MG63 (cell line): Measurements from ENCODE around the gene TMEM163. TPM values are rescaled to one million over a fixed set of nuclear protein-coding genes. Genes with fewer than 3 reads are reported as not detected.

Source experiments
- DNase-seq: peaks from one replicate; pipeline ENCODE4 v3.0.0-alpha.2; 2020
- H3K27me3 ChIP-seq: fragments of 250-450 bp; sonication (Bioruptor Pico); 2 replicates; pipeline ENCODE4 v1.5.1; 2020; ENCODE audit warnings: mild to moderate bottlenecking, moderate library complexity
- H3K36me3 ChIP-seq: fragments of 250-450 bp; sonication (Bioruptor Pico); 2 replicates; pipeline ENCODE4 v1.5.1; 2020; ENCODE audit warnings: mild to moderate bottlenecking, moderate library complexity
- H3K4me3 ChIP-seq: fragments of 250-450 bp; sonication (Bioruptor Pico); 2 replicates; pipeline ENCODE4 v1.5.1; 2020; ENCODE audit warnings: mild to moderate bottlenecking, moderate library complexity
- H3K9me3 ChIP-seq: fragments of 250-450 bp; sonication (Bioruptor Pico); 2 replicates; pipeline ENCODE4 v1.5.1; 2020; ENCODE audit warnings: mild to moderate bottlenecking, moderate library complexity
- total RNA-seq: library from RNA; depleted of rRNA; stranded (reverse); fragments of >200 nt; shearing (Covaris generic); gene quantifications from 2 replicates; pipeline ENCODE4 v1.2.3, GENCODE V29; 2014; ENCODE audit warnings: low replicate concordance

Gene TMEM163
- total RNA-seq, 1 experiment from 2014 or later: not detected

GRCh38 chr2:134679745-134680144 lies 39.1 kb downstream of the TMEM163 start:
- no peak for DNase-seq

DNA sequence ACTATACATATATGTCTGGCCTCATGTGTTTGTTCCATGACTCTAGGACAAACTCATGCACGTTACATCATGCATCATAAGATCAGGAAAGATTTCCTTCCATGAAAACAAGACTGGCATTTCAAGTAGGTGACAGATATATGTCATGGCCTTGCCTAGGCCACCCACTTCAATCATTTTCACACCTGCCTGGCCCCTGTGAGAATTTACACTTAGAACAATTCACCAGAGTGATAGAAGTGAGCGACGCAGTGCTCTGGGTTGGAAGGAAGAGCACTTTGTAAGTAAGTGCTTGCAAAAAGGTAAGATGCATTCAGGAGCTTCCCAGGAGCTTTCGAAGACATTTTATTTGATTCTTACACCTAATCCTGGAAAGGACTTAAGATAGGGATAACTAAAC lies 39.5 kb downstream of the TMEM163 start:
- H3K9me3 ChIP-seq: no peaks in the 10 kb centered on the region
- H3K27me3 ChIP-seq: no peaks in the 10 kb centered on the region
- no peaks in the 10 kb centered on the region for H3K36me3 ChIP-seq
- DNase-seq: no peak
- no peak overlapping the region for H3K4me3 ChIP-seq

More at GRCh38 chr2:134679745-134680144, 39.1 kb downstream of the TMEM163 start:
- no peaks in the 10 kb centered on the region for H3K9me3 ChIP-seq
- no peaks in the 10 kb centered on the region for H3K36me3 ChIP-seq
- H3K27me3 ChIP-seq: no peaks in the 10 kb centered on the region
- H3K4me3 ChIP-seq: no peak overlapping the region

DNA sequence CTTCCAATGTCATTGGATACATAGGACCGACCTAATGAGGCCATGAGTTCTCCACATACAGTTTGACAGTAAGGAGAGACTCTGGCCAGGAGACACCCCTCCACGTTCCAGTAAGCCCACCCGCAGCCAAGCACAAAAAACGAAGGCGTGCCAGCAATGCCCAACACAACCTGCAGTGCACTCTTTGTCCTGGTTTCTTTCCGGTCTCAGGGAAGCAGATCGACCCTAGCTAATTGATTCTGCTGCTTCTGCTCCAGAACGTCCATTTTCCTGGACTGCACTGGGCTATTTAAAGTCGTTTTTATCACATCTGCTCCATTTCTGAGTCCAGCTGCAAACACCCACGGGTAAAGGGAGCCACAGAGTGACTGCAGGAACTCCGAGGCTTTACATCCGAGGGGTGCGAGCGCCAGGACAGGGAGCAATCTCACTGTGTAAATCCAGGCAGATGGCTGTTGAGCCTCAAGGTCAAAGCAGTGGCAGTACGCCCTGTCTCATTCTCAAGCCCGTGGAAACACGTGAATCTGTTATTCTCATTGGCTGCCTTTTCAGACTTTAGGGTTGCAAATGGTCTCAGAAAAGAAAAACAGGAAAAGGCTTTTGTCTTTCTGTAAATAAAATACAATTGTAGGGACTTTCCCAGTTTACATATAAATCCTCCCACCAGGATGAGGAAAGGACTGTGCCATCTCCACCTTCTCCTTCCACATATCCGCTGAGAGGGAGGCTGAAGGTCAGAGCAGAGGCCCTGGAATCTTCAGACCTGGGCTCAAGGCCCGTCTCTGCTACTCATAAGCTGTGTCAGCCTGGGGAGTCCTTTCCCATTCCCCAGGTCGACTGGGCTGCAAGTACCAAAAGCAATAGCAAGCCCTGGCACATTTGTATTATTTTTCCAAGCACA lies 40.7 kb downstream of the TMEM163 start:
- H3K9me3 ChIP-seq: no peaks in the 10 kb centered on the region
- no peaks in the 10 kb centered on the region for H3K27me3 ChIP-seq
- H3K4me3 ChIP-seq: no peak overlapping the region
- no peak for DNase-seq
- no peaks in the 10 kb centered on the region for H3K36me3 ChIP-seq

- no peaks in the 10 kb centered on the region for H3K27me3 ChIP-seq
- H3K4me3 ChIP-seq: no peak overlapping the region
- no peak for DNase-seq
- H3K36me3 ChIP-seq: no peaks in the 10 kb centered on the region
- H3K9me3 ChIP-seq: no peaks in the 10 kb centered on the region
Observed at GRCh38 chr2:134676960-134677359, 41.8 kb downstream of the TMEM163 start.

GRCh38 chr2:134675314-134675713 lies 43.5 kb downstream of the TMEM163 start:
- Histone ChIP-seq H3K4me3 (no peak overlapping the region), H3K9me3 (no peaks in the 10 kb centered on the region), H3K27me3 (no peaks in the 10 kb centered on the region), H3K36me3 (no peaks in the 10 kb centered on the region)
- DNase-seq: no peak

DNA sequence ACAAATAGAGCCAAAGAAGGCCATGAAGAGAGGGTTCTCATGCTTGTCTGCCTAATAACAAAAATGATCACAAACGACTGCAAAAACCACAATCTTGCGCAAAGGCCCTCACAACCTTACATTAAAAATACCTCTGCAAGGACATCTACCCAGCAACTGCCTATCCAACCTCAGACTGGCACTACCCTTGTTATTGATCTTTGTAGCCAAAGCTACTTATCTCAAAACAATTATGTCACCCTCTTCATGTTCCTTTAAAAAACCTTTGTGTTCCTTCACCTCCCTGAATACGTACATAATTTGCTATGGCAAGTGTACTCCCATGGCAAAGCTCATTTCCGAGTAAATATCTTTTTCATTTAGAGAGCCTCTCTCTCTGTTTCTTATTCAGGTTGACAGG lies 44.1 kb downstream of the TMEM163 start:
- Histone ChIP-seq H3K27me3 (no peaks in the 10 kb centered on the region), H3K9me3 (no peaks in the 10 kb centered on the region), H3K36me3 (no peaks in the 10 kb centered on the region), H3K4me3 (no peak overlapping the region)
- no peak for DNase-seq

- Histone ChIP-seq H3K9me3 (no peaks in the 10 kb centered on the region), H3K27me3 (no peaks in the 10 kb centered on the region), H3K36me3 (no peaks in the 10 kb centered on the region), H3K4me3 (no peak overlapping the region)
- no peak for DNase-seq
Observed at GRCh38 chr2:134671513-134671912, 47.3 kb downstream of the TMEM163 start.

DNA sequence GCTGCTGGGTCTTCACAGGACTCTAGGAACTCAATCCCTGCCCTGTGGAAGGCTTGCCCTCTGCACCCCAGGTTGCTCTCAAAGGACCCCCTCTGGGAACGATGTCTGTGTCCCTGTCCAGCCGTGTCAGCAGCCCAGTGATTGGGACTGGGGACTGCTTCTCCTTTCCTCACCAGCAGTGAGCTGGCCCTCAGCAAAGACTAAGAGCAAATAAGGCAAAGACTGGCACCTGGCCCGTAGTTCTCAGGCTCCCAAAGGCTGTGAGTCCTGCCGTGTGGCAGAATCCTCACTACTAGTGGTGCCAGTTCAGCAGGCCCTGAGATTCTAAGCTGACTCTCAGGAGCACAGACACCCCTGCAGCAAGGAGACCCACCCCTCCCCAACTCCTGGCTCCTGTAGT lies 47.8 kb downstream of the TMEM163 start:
- DNase-seq: no peak
- H3K36me3 ChIP-seq: no peaks in the 10 kb centered on the region
- H3K4me3 ChIP-seq: no peak overlapping the region
- no peaks in the 10 kb centered on the region for H3K9me3 ChIP-seq
- H3K27me3 ChIP-seq: no peaks in the 10 kb centered on the region

DNA sequence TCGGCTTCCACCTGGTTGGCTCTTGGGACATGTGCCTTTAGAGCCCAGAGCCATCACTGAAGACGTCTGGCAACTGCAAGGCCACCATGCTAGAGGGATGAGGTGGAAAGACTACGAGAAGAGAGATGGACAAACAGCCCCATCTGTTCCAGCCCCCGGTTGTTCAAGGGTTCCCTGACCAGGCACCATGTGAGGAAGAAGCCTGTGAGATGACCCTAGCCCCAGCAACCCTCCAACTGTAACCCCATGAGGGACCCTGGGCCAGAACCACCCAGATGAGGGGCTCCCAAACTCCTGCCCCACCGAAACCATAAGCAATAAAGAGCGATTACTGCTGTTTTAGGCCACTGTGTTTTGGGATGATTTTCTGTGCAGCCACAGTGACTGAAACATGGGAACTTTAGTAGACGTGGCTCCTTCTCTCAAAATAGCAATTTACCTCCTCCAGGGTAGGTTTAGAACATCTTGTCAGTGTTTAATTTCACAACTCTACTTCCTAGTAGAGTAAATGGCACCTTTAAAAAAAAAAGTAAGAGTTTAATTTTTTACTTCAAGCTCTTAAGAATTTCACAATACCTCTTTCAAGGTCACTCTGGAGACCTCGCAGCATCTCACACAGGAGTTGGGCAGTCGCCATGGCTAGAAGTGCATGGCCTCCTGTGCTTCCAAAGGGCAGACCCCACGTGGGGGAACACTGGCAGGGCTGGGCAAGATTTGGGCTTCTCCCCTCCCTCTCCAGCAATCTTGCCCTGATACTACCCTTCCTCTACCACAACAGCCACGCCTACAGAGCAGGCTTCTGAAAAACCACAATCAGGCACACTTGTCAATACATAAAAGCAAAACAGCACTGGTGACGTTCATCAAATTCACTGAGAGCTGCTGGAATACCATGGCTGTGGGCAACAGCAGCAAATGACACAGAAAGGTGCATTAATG lies 48.8 kb downstream of the TMEM163 start:
- H3K36me3 ChIP-seq: no peaks in the 10 kb centered on the region
- no peak overlapping the region for H3K4me3 ChIP-seq
- no peak for DNase-seq
- no peaks in the 10 kb centered on the region for H3K9me3 ChIP-seq
- no peaks in the 10 kb centered on the region for H3K27me3 ChIP-seq

- Histone ChIP-seq H3K36me3 (no peaks in the 10 kb centered on the region), H3K4me3 (no peak overlapping the region), H3K27me3 (no peaks in the 10 kb centered on the region), H3K9me3 (no peaks in the 10 kb centered on the region)
- peak; percentile 43 for DNase-seq
Observed at GRCh38 chr2:134668821-134669220, 50.0 kb downstream of the TMEM163 start.

DNA sequence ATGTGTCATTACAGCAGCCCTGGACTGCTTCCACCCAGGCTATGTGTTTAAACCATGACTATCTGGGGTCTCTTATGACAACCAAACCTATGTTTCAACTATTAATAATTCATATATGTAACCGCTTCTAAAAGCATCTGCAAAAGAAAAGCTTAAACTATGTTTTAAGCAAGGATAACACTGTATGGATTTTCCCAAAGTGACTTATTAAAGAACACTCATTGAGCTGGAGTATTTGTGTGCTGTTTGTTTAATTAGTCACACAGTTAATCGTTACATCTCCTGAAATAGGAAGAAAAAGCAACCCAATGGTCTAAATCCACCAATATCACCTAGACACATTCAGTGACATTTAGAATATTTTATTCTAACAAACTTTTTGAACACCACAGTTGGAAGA lies 51.3 kb downstream of the TMEM163 start:
- Histone ChIP-seq H3K36me3 (no peaks in the 10 kb centered on the region), H3K9me3 (no peaks in the 10 kb centered on the region), H3K4me3 (no peak overlapping the region), H3K27me3 (no peaks in the 10 kb centered on the region)
- DNase-seq: no peak

- H3K27me3 ChIP-seq: no peaks in the 10 kb centered on the region
- H3K36me3 ChIP-seq: no peaks in the 10 kb centered on the region
- DNase-seq: no peak
- no peak overlapping the region for H3K4me3 ChIP-seq
- no peaks in the 10 kb centered on the region for H3K9me3 ChIP-seq
Observed at GRCh38 chr2:134667081-134667480, 51.7 kb downstream of the TMEM163 start.

DNA sequence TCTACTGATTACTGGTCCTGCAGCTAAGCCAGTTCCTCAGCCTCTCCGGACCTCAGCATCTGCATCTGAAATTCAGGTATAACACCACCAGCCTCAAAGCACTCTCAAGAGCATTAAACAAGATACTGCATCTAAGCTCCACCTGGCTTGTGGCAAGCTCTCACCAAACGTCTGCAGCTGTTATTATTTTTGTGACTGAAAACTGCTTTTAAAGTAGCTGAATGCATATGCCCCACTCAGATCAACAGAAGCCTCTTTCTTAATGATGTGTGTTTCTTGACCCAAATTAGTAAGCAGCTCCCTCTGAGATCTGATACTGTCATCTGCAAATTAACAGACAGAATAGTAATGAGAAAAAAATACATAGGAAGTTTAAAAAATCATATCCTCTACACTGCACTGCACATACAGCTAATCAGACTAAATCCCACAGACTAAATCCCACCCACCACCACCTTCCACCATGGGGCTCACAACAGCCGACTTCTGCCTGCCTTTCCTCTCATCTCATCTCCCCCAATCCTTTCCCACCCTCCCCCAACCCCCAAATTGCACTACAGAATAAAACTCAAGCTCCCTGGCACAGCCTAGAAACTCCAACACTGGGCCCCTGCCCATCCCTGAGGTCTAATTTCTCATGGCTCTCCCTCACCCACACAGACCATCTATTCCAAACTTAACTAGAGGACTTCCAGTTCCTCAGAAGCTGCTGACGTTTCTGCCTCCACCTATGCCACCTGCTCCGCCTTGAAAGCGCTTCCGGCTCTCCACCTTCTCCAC lies 52.9 kb downstream of the TMEM163 start:
- no peak overlapping the region for H3K4me3 ChIP-seq
- no peaks in the 10 kb centered on the region for H3K36me3 ChIP-seq
- DNase-seq: no peak
- H3K27me3 ChIP-seq: no peaks in the 10 kb centered on the region
- H3K9me3 ChIP-seq: no peaks in the 10 kb centered on the region

DNA sequence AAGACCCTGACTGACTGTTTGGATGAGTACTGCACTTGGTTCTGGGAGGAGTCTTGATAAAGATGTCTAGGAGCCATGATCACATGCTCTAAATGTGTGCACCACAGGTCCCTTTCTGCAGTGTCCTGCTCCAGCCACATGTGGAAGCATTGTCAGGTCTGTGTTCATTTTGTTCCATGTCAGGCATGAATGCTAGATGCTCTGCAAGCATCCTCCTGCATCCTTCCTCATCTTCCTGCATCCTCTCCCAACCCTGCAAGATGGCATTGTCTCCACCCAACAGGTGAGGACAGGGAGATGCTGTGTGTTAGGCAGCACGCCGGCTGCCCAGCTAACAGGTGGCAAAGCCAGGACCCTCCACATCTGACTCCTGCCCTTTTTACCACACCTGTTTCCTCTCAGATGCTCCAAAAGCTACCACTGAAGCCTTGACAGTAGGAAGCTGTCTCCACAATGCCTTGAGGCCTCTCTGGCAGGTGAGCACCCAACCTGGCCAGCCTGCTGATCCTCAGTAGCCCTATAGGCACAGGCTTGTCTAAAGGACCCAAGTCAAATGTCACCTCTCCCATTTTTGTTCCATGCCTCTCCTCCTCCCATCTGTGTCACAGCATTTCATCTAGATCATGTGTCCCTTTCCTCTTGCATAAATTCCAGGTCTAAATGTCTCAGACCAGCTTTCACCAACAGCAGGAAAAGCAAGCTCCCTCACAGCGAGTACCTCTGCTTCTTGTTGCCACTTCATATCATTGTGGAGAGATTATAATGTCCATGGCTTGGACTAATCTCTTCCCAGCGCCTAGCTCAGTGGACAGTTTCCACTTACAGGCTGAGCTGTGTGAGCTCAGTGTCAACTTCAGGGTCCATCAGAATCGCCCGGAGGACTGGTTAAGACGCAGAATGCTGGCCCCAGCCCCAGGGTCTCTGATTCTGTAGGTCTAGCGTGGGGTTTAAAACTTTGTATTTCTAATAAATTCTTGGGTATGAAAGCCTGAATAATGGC lies 55.0 kb downstream of the TMEM163 start:
- no peaks in the 10 kb centered on the region for H3K27me3 ChIP-seq
- no peaks in the 10 kb centered on the region for H3K36me3 ChIP-seq
- DNase-seq: no peak
- H3K4me3 ChIP-seq: no peak overlapping the region
- no peaks in the 10 kb centered on the region for H3K9me3 ChIP-seq

DNA sequence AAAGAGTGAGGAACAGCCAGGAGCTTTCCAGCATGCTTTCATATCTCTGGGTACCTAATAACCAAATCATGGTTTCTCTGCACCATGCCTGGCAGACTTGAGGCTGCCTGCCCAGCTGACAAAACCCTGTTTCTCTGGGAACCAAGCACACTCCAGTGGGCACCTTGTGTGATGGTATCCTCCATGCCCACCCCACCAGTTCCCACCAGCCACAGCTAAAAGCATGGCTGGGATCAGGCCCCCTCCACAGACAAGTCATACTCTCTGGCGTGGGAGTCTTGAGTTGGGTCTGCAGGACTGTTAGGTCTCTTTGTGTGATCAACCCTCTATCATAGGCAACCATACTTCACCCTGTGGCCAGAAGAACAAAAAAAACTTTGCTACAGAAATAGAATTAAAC lies 56.0 kb downstream of the TMEM163 start:
- Histone ChIP-seq H3K9me3 (no peaks in the 10 kb centered on the region), H3K27me3 (no peaks in the 10 kb centered on the region), H3K4me3 (no peak overlapping the region), H3K36me3 (no peaks in the 10 kb centered on the region)
- no peak for DNase-seq
